Right lobe of liver (tissue), 6 donors: ENCODE data around the gene ADAMTS6. TPM values are rescaled to one million over a fixed set of nuclear protein-coding genes. Genes with fewer than 3 reads are reported as not detected.
"Not testable (repeated sequence)": the region's sequence is repeated elsewhere in the genome, so short reads cannot be mapped to it uniquely, and the experiment has no call there.

ENCODE experiments used
- ATAC-seq, 4 donors: fragments of 200-7000 bp; cut with Tn5 transposase; one replicate each; pipeline ENCODE4 v1.9.1; 2020; ENCODE audit warnings: mild to moderate bottlenecking in 4 of 4, moderate library complexity in 4 of 4
- DNase-seq, 3 donors: peaks; one replicate each; pipeline ENCODE4 v3.0.0-alpha.2; 2020
- H3K27ac ChIP-seq, 3 donors: fragments of 200-600 bp; one replicate each; pipeline ENCODE4 v1.8.0; 2022
- H3K27me3 ChIP-seq, 2 donors: fragments of 200-600 bp; one replicate each; pipeline ENCODE4 v1.8.0; 2022
- H3K36me3 ChIP-seq, 4 donors: fragments of 200-600 bp; sonication (generic) in 1 of 4; one replicate each; pipeline versions ENCODE4 v1.5.1 to v1.8.0; 2017 to 2022; ENCODE audit warnings: control low read depth in 1 of 4
- H3K4me1 ChIP-seq, 4 donors: fragments of 200-600 bp; sonication (generic) in 1 of 4; one replicate each; pipeline versions ENCODE4 v1.5.1 to v1.8.0; 2017 to 2022; ENCODE audit warnings: control low read depth in 1 of 4
- H3K4me3 ChIP-seq, 3 donors: fragments of 200-600 bp; one replicate each; pipeline ENCODE4 v1.8.0; 2022
- H3K9me3 ChIP-seq, 4 donors: fragments of 200-600 bp; sonication (generic) in 1 of 4; one replicate each; pipeline versions ENCODE4 v1.5.1 to v1.8.0; 2017 to 2022; ENCODE audit warnings: control low read depth in 1 of 4
- CTCF ChIP-seq, 4 donors: fragments of 200-600 bp in 3 of 4; fragments of 450-650 bp in 1 of 4; IDR thresholded peaks; one replicate each; pipeline versions ENCODE4 v1.5.1 to v1.8.0; 2016 to 2022; ENCODE audit warnings: antibody characterized with exemption in 4 of 4, mild to moderate bottlenecking in 2 of 4
- POLR2A ChIP-seq: fragments of 450-650 bp; IDR thresholded peaks from one replicate; pipeline ENCODE4 v1.6.1; 2017; ENCODE audit warnings: antibody characterized with exemption, mild to moderate bottlenecking
- WGBS: methylation state at CpG from one replicate; pipeline ENCODE4 v1.1.6; 2018; ENCODE audit warnings: low coverage, low lambda C conversion rate; ENCODE audit not compliant: insufficient coverage; ENCODE audit errors: missing lambda C conversion rate; 5-methylcytosine and 5-hydroxymethylcytosine counted together
- intact Hi-C, 2 donors: fragments of 100-400 bp; cut with DNase I; formaldehyde crosslinking; loops; one replicate each; pipeline versions ENCODE4 v1.11.2 to v1.14.1; 2022
- total RNA-seq, 6 experiments: library from RNA; depleted of rRNA in 2 of 6; stranded (reverse); fragments of >200 nt in 2 of 6; fragmentation: NEBNext Ultra II Directional in 3 of 6; extraction: Animal tissue kit (Norgen Biotek cat#: 25700) in 3 of 6; gene quantifications; one replicate each; pipeline versions ENCODE4 v1.1.0 to v1.2.4, GENCODE V29; 2016 to 2023
- donor health status: DM: no; HTN: yes; CAD: no.
- donor health status: DM: no; HTN: no; CAD: no.
- donor health status: DM: no; HTN: no; CAD: no.
- donor health status: DM: no; HTN: yes; CAD: no.
- donor health status: DM: no; HTN: yes; CAD: no.

The ADAMTS6 gene
- total RNA-seq, 6 experiments from 2014 or later, result 0.17 to 0.56 (median 0.40) TPM

GRCh38 chr5:65512170-65512937, 30.6 kb upstream of the ADAMTS6 start:
- intact Hi-C loops, result no loop called here
- DNase-seq (no peak), ATAC-seq (no peak)
- no peaks in the 10 kb centered on the region for H3K36me3 ChIP-seq
- no peaks in the 10 kb centered on the region for H3K4me1 ChIP-seq
- no peaks in the 10 kb centered on the region for H3K9me3 ChIP-seq
- no peak overlapping the region for H3K27ac ChIP-seq
- no peaks in the 10 kb centered on the region for H3K27me3 ChIP-seq
- no peak overlapping the region for H3K4me3 ChIP-seq
- TF ChIP-seq CTCF (IDR thresholded peaks at IDR 0.05), result no peak
- no peak for TF ChIP-seq POLR2A
- WGBS, result 72% methylated on average over 5 of the region's 6 CpGs

- Histone ChIP-seq H3K27me3 (no peaks in the 10 kb centered on the region), H3K36me3 (no peaks in the 10 kb centered on the region), H3K27ac (no peak overlapping the region), H3K4me1 (no peaks in the 10 kb centered on the region), H3K4me3 (no peak overlapping the region), H3K9me3 (no peaks in the 10 kb centered on the region)
- 97% methylated on average over 2 of the region's 2 CpGs for WGBS
- no peak for DNase-seq
- intact Hi-C loops, result no loop called here
- TF ChIP-seq POLR2A (no peak), CTCF (IDR thresholded peaks at IDR 0.05) (no peak)
- ATAC-seq, result no peak
Measured at GRCh38 chr5:65508978-65509377, 27.3 kb upstream of the ADAMTS6 start.

- TF ChIP-seq POLR2A, result no peak
- TF ChIP-seq CTCF (IDR thresholded peaks at IDR 0.05), result no peak
- Histone ChIP-seq H3K4me3 (no peak overlapping the region), H3K36me3 (no peaks in the 10 kb centered on the region), H3K27me3 (no peaks in the 10 kb centered on the region), H3K4me1 (no peaks in the 10 kb centered on the region), H3K9me3 (no peaks in the 10 kb centered on the region), H3K27ac (no peak overlapping the region)
- 68% methylated on average over 3 of the region's 3 CpGs for WGBS
- ATAC-seq (no peak), DNase-seq (no peak)
- intact Hi-C loops, result no loop called here
Measured at GRCh38 chr5:65506961-65507360, 25.2 kb upstream of the ADAMTS6 start.

GRCh38 chr5:65489119-65489518, 7.4 kb upstream of the ADAMTS6 start:
- Histone ChIP-seq H3K4me1 (no peaks in the 10 kb centered on the region), H3K36me3 (no peaks in the 10 kb centered on the region), H3K27ac (no peak overlapping the region), H3K9me3 (no peaks in the 10 kb centered on the region), H3K27me3 (no peaks in the 10 kb centered on the region), H3K4me3 (no peak overlapping the region)
- intact Hi-C loops, result no loop called here
- WGBS, result 85% methylated on average over 4 of the region's 4 CpGs
- TF ChIP-seq POLR2A (no peak), CTCF (IDR thresholded peaks at IDR 0.05) (no peak)
- ATAC-seq (no peak), DNase-seq (no peak)

- H3K4me1 ChIP-seq, ATAC-seq, H3K27me3 ChIP-seq, H3K4me3 ChIP-seq, H3K36me3 ChIP-seq, H3K9me3 ChIP-seq, intact Hi-C loops, H3K27ac ChIP-seq, DNase-seq: not testable (repeated sequence)
- WGBS, result 82% methylated on average over 4 of the region's 7 CpGs
Measured at GRCh38 chr5:65488038-65488687, 6.4 kb upstream of the ADAMTS6 start.

GRCh38 chr5:65486803-65487202, 5.1 kb upstream of the ADAMTS6 start:
- DNase-seq, H3K27ac ChIP-seq, H3K27me3 ChIP-seq, H3K4me3 ChIP-seq, H3K9me3 ChIP-seq, H3K4me1 ChIP-seq, intact Hi-C loops, H3K36me3 ChIP-seq, ATAC-seq: not testable (repeated sequence)
- 21% methylated on average over 2 of the region's 2 CpGs for WGBS
